Heart right ventricle (tissue), 16 donors: Measurements from ENCODE around the gene TSPAN18. TPM values are rescaled to one million over a fixed set of nuclear protein-coding genes. Genes with fewer than 3 reads are reported as not detected.
A peak's percentile ranks its signal among the peaks of the same experiment; 100 is the strongest.

Experiments
- ATAC-seq, 8 donors: fragments of 200-7000 bp; cut with Tn5 transposase; one replicate each; pipeline ENCODE4 v1.9.1; 2020; ENCODE audit warnings: mild to moderate bottlenecking in 8 of 8, moderate library complexity in 8 of 8, moderate number of reproducible peaks in 1 of 8
- DNase-seq, 2 donors: peaks; one replicate each; pipeline ENCODE4 v3.0.0-alpha.2; 2020
- H3K27ac ChIP-seq, 10 donors: fragments of 200-600 bp; sonication (generic) in 2 of 10; one replicate each; pipeline versions ENCODE4 v1.5.0 to v1.8.0; 2020 to 2022; ENCODE audit warnings: mild to moderate bottlenecking in 3 of 10
- H3K27me3 ChIP-seq, 7 donors: fragments of 200-600 bp; one replicate each; pipeline ENCODE4 v1.8.0; 2021 to 2022; ENCODE audit warnings: mild to moderate bottlenecking in 2 of 7
- H3K36me3 ChIP-seq, 9 donors: fragments of 200-600 bp; sonication (generic) in 1 of 9; one replicate each; pipeline versions ENCODE4 v1.5.0 to v1.8.0; 2020 to 2022; ENCODE audit warnings: mild to moderate bottlenecking in 2 of 9
- H3K4me1 ChIP-seq, 9 donors: fragments of 200-600 bp; sonication (generic) in 1 of 9; one replicate each; pipeline versions ENCODE4 v1.5.0 to v1.8.0; 2020 to 2022; ENCODE audit warnings: mild to moderate bottlenecking in 4 of 9
- H3K4me3 ChIP-seq, 10 donors: fragments of 200-600 bp; sonication (generic) in 2 of 10; one replicate each; pipeline versions ENCODE4 v1.5.0 to v1.8.0; 2020 to 2022; ENCODE audit warnings: mild to moderate bottlenecking in 7 of 10, moderate library complexity in 2 of 10
- H3K9me3 ChIP-seq, 11 donors: fragments of 200-600 bp in 10 of 11; sonication (generic) in 2 of 11; one replicate each; pipeline versions ENCODE4 v1.5.0 to v1.8.0; 2013 to 2022; ENCODE audit warnings: mild to moderate bottlenecking in 2 of 11, control low read depth in 1 of 11, moderate library complexity in 1 of 11
- WGBS, 2 donors: extraction: QIAGEN DNeasy Blood & Tissue Kit; methylation state at CpG; one replicate each; pipeline ENCODE4 v1.1.7; 2013; ENCODE audit warnings: inconsistent platforms in 1 of 2; 5-methylcytosine and 5-hydroxymethylcytosine counted together
- intact Hi-C, 10 donors: fragments of 100-400 bp; cut with DNase I; formaldehyde crosslinking; loops; one replicate each; pipeline versions ENCODE4 v1.11.1 to v1.14.2; 2022
- polyA plus RNA-seq, 2 donors: library from polyadenylated mRNA; stranded (reverse); fragments of 200-250 nt; gene quantifications; one replicate each; pipeline ENCODE4 v1.2.3, GENCODE V29; 2013
- total RNA-seq, 10 donors: library from RNA; stranded (reverse); fragmentation: NEBNext Ultra II Directional in 3 of 10; extraction: Animal tissue kit (Norgen Biotek cat#: 25700) in 3 of 10; gene quantifications; one replicate each; pipeline versions ENCODE4 v1.2.1 to v1.2.4, GENCODE V29; 2021 to 2023
- TF ChIP-seq, protein P1 (sequence below), 9 donors: fragments of 200-600 bp; sonication (generic) in 2 of 9; IDR thresholded peaks; one replicate each; pipeline versions ENCODE4 v1.5.0 to v1.8.0; 2021 to 2022; ENCODE audit warnings: antibody characterized with exemption in 9 of 9, mild to moderate bottlenecking in 5 of 9, moderate library complexity in 1 of 9
- donor health status: Arrhythmogenic right ventricular cardiomyopathy.
- donor health status: ischemic (EF 13 %, LVEDD 7.1; RV severe dilation, severe dysfunction).
- donor health status: healthy with polysubstance abuse.
- donor health status: DM: no; HTN: yes; CAD: no.
- donor health status: DM: no; HTN: no; CAD: no.
- donor health status: ischemic (EF 25% LVEDD 6.9; RV normal size, moderate dysfunction).
- donor health status: ischemic (EF 25% LVEDD 5.7; RV mildly dilated, moderate dysfunction).
- donor health status: healthy.
- donor health status: DM: yes; HTN: yes; CAD: no.
- donor health status: Ischemic cardiomyopathy.
- donor health status: ischemic (EF 35%, LVEDD 5.7; RV mildly dilated, moderate dysfunction).
- donor health status: nonischemic (EF 11% LVEDD 7.7; RV severe dilation, severe dysfunction).
- donor health status: DM: yes; HTN: yes; CAD: no.
- donor health status: PGD.
- donor health status: ischemic (EF 29% LVEDD 5.4; RV normal size, mild dysfunction).
- donor health status: nonischemic (EF 23%, LVEDD 6.1; RV moderate dilation, normal function).

TSPAN18 gene
- total and polyA plus RNA-seq, 12 donors = 37.7 to 140 (median 92.9) TPM

DNA sequence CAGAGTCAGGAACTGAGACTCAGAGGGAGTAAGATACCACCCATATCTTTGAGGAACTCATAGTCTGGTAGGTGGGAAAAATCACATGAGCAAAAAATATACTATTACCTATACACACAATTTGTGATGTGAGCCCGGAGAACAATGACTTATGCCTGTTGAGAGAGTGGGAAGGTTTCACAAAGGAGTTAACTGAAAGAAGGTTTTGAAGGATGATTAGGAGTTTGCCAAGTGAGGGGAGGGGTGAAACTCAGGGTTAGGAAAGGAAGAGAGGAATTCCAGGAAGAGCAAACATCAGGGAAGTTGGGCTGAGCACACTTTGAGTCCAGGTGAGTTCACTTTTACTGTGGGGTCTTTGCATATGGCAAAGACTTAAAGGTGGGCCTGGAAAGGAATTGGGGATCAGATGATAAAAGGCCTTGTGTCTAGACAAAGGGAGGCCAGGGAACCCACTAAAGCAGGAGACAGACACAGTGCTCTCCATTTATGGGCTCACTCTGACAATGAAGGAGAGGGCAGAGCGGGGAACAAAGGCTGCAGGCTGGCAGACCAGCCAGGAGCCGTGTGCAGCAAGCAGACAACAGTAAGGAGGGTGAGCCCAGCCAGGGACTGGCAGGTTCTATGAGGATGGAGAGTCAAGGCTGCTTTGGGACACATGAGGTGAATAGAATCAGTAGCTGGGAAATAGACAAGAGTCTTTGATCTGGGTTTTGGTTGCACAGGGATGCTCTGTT lies 33.1 kb downstream of the TSPAN18 start:
- no peak overlapping the region for H3K4me3 ChIP-seq
- H3K36me3 ChIP-seq = peaks cover 0 to 7% (median 0%) of the 10 kb centered on the region in 9 donors
- peaks cover 0 to 11% (median 0%) of the 10 kb centered on the region in 11 donors for H3K9me3 ChIP-seq
- ATAC-seq (peak in 3 of 8 donors; percentile 20 to 23 (median 23)), DNase-seq (no peak)
- TF ChIP-seq, protein P1, sequence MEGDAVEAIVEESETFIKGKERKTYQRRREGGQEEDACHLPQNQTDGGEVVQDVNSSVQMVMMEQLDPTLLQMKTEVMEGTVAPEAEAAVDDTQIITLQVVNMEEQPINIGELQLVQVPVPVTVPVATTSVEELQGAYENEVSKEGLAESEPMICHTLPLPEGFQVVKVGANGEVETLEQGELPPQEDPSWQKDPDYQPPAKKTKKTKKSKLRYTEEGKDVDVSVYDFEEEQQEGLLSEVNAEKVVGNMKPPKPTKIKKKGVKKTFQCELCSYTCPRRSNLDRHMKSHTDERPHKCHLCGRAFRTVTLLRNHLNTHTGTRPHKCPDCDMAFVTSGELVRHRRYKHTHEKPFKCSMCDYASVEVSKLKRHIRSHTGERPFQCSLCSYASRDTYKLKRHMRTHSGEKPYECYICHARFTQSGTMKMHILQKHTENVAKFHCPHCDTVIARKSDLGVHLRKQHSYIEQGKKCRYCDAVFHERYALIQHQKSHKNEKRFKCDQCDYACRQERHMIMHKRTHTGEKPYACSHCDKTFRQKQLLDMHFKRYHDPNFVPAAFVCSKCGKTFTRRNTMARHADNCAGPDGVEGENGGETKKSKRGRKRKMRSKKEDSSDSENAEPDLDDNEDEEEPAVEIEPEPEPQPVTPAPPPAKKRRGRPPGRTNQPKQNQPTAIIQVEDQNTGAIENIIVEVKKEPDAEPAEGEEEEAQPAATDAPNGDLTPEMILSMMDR (IDR thresholded peaks at IDR 0.05) = no peak
- 75 to 79% methylated on average over 3 of the region's 3 CpGs for WGBS, 2 donors
- H3K4me1 ChIP-seq = peaks cover 14 to 84% (median 68%) of the 10 kb centered on the region in 9 donors
- peak overlapping the region; percentile 26 to 92 (median 80) for H3K27ac ChIP-seq
- intact Hi-C loops = loop anchor here in 1 of 10 donors (5.0 kb wide), 1 partner anchor 33 kb away; the partner anchor contains the start of gene TSPAN18
- H3K27me3 ChIP-seq = no peaks in the 10 kb centered on the region

DNA sequence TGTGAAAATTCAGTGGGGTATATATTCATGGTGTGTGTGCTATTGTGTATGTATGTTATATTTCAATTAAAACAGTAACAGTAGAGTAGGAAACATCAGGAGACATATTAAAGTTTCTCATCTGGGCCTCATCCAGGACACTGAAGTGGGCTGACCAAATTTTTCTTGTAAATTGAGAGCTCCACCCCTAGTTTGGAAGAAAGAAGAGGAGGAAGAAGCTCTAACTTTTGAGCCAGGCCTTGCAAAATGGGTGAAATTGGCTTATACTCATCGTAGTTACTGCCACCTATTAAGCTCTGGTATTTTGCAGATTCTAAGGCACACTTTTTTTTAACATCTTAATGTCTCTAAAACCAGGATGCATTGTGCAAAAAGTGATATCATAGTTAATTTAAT lies 33.7 kb downstream of the TSPAN18 start:
- intact Hi-C loops = loop anchor here in 1 of 10 donors (5.0 kb wide), 1 partner anchor 33 kb away; the partner anchor contains the start of gene TSPAN18
- no peak overlapping the region for H3K4me3 ChIP-seq
- DNase-seq = no peak
- peaks cover 0 to 11% (median 0%) of the 10 kb centered on the region in 11 donors for H3K9me3 ChIP-seq
- no peaks in the 10 kb centered on the region for H3K27me3 ChIP-seq
- H3K4me1 ChIP-seq = peaks cover 14 to 84% (median 66%) of the 10 kb centered on the region in 9 donors
- H3K27ac ChIP-seq = peak overlapping the region; percentile 26 to 92 (median 80)
- TF ChIP-seq, protein P1 (IDR thresholded peaks at IDR 0.05) = no peak
- peaks cover 0 to 12% (median 0%) of the 10 kb centered on the region in 9 donors for H3K36me3 ChIP-seq
- no peak for ATAC-seq
- 50 to 54% methylated on average over 1 of the region's 1 CpG for WGBS, 2 donors

DNA sequence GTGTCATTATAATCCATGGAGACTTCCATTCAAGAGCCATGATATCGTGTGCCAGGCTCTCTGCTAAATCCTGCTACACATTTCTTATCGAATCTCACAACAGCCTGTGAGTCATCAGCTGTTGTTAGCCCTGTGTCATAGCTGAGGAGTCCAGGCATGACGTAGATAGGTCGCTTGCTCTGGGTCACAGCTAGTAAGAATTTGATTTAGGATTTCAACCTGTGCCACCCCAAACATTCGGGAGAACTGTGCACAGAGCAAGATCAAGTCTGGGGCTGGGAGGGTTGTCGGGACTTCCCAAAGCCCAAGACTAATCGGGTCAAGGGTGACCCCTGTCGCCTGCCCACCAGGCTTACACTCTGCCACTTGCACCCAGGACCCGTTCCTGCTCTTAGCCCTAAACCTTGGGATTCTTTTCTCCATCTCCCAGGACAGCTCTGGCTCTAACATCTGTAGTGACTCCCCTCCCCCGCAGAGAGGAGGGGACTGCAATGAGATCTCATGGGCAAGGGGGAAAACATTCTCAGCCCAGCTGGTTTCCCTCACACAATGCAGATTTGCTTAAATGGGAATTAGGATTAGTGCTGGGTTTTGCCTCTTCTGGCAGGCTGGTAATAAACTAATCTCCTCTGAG lies 34.3 kb downstream of the TSPAN18 start:
- no peak overlapping the region for H3K4me3 ChIP-seq
- H3K9me3 ChIP-seq = peaks cover 0 to 11% (median 0%) of the 10 kb centered on the region in 11 donors
- ATAC-seq (peak; percentile 84 to 94 (median 92)), DNase-seq (peak in 1 of 2 donors; percentile 79)
- TF ChIP-seq, protein P1 (IDR thresholded peaks at IDR 0.05) = peak in 6 of 9 donors; percentile 4 to 36 (median 18)
- 19 to 35% methylated on average over 10 of the region's 10 CpGs for WGBS, 2 donors
- no peaks in the 10 kb centered on the region for H3K27me3 ChIP-seq
- H3K27ac ChIP-seq = peak overlapping the region; percentile 59 to 92 (median 89)
- intact Hi-C loops = loop anchor here in 1 of 10 donors (5.0 kb wide), 1 partner anchor 34 kb away; the partner anchor contains the start of gene TSPAN18
- peaks cover 0 to 15% (median 0%) of the 10 kb centered on the region in 9 donors for H3K36me3 ChIP-seq
- H3K4me1 ChIP-seq = peaks cover 20 to 84% (median 66%) of the 10 kb centered on the region in 9 donors

DNA sequence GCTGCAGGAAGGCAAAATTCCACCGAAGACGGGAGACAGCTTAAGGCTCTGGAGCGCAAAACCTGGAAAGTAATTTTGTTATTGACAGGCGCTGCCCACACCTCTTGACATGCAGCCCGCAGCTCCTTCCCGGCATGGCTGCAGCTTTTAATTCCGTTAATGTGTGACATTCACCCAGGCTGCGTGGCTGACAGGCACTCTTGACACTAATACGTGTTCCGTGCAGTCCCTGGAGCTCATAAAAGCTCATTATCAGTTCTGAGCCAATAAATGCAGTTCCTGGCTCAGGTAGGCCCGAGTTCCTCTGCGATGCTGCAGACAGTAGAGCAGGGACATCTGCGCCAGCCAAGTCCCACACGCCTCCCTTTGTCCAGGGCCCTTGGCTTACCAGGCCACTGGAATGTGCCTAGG lies 34.8 kb downstream of the TSPAN18 start:
- H3K36me3 ChIP-seq = peaks cover 0 to 15% (median 0%) of the 10 kb centered on the region in 9 donors
- peaks cover 0 to 11% (median 0%) of the 10 kb centered on the region in 11 donors for H3K9me3 ChIP-seq
- peak in 6 of 8 donors; percentile 7 to 58 (median 20) for ATAC-seq
- H3K27me3 ChIP-seq = no peaks in the 10 kb centered on the region
- TF ChIP-seq, protein P1 (IDR thresholded peaks at IDR 0.05) = no peak
- H3K4me1 ChIP-seq = peaks cover 22 to 84% (median 70%) of the 10 kb centered on the region in 9 donors
- peak overlapping the region; percentile 59 to 92 (median 89) for H3K27ac ChIP-seq
- no peak overlapping the region for H3K4me3 ChIP-seq
- DNase-seq = peak in 1 of 2 donors; percentile 29
- 26 to 30% methylated on average over 14 of the region's 14 CpGs for WGBS, 2 donors
- intact Hi-C loops = loop anchor here in 1 of 10 donors (5.0 kb wide), 1 partner anchor 34 kb away; the partner anchor contains the start of gene TSPAN18
